ENCODE data around the gene GNA14.

DNA sequence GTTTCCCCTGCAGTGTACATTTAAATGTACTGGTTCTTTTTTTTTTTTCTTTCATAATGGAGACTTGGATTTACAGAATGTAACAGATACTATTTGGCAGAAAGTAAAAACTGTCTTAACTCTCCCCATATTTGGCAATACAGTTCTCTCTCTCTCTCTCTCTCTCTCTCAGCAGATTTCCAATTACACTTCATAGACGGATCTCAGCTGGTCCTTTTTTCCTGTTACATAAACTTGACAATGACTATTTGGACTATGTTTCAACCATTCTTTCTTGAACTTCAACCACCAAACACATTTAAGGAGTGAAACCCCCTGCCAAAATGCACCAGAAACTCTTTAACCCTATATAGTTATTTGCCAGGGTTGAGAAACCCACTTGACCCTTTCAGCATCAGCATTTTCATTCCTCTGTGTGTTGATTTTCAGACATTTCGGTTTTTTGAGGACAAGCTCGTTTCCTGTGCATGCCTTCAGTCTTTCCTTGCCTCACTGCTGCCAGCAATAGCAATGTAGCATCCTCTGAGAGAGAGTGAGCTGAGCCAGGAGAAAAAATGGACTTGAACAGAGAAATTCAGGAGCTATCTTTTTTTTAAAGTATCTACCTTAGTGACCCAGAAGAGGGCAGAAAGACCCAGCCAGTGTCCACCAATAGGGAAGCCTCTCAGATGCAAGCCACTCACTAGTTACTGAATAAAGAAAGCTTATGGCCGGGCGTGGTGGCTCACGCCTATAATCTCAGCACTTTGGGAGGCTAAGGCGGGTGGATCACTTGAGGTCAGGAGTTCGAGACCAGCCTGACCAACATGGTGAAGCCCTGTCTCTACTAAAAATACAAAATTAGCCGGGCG, 26.0 kb upstream of the GNA14 start:
- TF ChIP-seq POLR2A (IDR thresholded peaks at IDR 0.05; ENCODE audit: low read length): no peak
- TF ChIP-seq GATA1 (IDR thresholded peaks at IDR 0.05; ENCODE audit: low read depth, low read length): no peak
